GM10248 (cell line): ENCODE data around the gene SH3RF1.

ENCODE experiments used
- CTCF ChIA-PET: fragments of 300-600 bp; sonication (Branson Sonifier 250); formaldehyde crosslinking; extraction: SDS; loops from one replicate; lab custom pipeline; 2021; ENCODE audit warnings: antibody characterized with exemption; lab: Yijun Ruan, JAX
- POLR2A ChIA-PET: fragments of 350-650 bp; sonication (Branson Sonifier 250); formaldehyde crosslinking; extraction: SDS; loops from one replicate; lab custom pipeline; 2020; ENCODE audit warnings: antibody characterized with exemption; lab: Yijun Ruan, JAX
- DNase-seq: peaks from one replicate; pipeline ENCODE4 v3.0.0; 2012; ENCODE audit errors: extremely low spot score
- CTCF ChIP-seq: IDR thresholded peaks from 2 replicates; pipeline ENCODE4 v1.5.1; 2012; ENCODE audit warnings: mild to moderate bottlenecking, low read depth; ENCODE audit errors: extremely low read depth, missing control alignments, control extremely low read depth

SH3RF1 gene

DNA sequence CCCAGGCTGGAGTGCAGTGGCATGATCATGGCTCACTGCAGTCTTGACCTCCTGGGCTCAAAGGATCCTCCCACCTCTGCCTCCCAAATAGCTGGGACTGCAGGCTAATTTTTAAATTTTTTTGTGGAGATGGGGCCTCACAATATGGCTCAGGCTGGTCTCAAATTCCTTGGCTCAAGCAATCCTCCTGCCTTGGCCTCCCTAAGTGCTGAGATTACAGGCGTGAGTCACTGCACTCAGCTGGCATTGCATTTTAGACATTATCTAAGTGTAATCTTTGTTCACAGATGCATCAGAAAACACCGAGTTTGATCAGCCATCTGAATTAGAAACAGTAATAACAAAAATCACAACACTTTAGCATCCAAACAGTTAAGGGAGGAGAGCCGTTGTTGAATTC is 207.3 kb downstream of the SH3RF1 start:
- no peak for DNase-seq
- CTCF ChIA-PET = interaction anchor here (0.9 to 1.6 kb wide), 2 partner anchors 18 to 59 kb away, joined by 3 to 4 read pairs; no protein-coding TSS in a partner anchor
- TF ChIP-seq CTCF = no peak
- POLR2A ChIA-PET = no interaction called here

- no peak for TF ChIP-seq CTCF
- POLR2A ChIA-PET = no interaction called here
- CTCF ChIA-PET = interaction anchor here (1.6 kb wide), 1 partner anchor 17 kb away, joined by 4 read pairs; no protein-coding TSS in a partner anchor
- no peak for DNase-seq
Observed at GRCh38 chr4:169062897-169063244, 207.9 kb downstream of the SH3RF1 start.

GRCh38 chr4:169061386-169061785 is 209.4 kb downstream of the SH3RF1 start:
- DNase-seq = no peak
- CTCF ChIA-PET = interaction anchor here (1.1 to 1.2 kb wide), 2 partner anchors 8 to 9 kb away, joined by 3 to 4 read pairs; no protein-coding TSS in a partner anchor
- POLR2A ChIA-PET = no interaction called here
- TF ChIP-seq CTCF = no peak

GRCh38 chr4:169060391-169061091 is 210.2 kb downstream of the SH3RF1 start:
- CTCF ChIA-PET = interaction anchor here (0.9 kb wide), 1 partner anchor 8 kb away, joined by 3 read pairs; no protein-coding TSS in a partner anchor
- POLR2A ChIA-PET = interaction anchor here (0.5 kb wide), 1 partner anchor 14 kb away, joined by 6 read pairs; no protein-coding TSS in a partner anchor
- TF ChIP-seq CTCF = no peak
- DNase-seq = no peak

GRCh38 chr4:169059306-169060211 is 211.2 kb downstream of the SH3RF1 start:
- ChIA-PET POLR2A (interaction anchor here (0.5 kb wide), 1 partner anchor 15 kb away, joined by 6 read pairs; no protein-coding TSS in a partner anchor), CTCF (interaction anchor here (0.7 to 1.2 kb wide), 3 partner anchors 9 to 22 kb away, joined by 3 read pairs; no protein-coding TSS in a partner anchor)
- TF ChIP-seq CTCF = no peak
- no peak for DNase-seq

- ChIA-PET CTCF (interaction anchor here (0.7 to 0.9 kb wide), 2 partner anchors 11 to 39 kb away, joined by 3 to 4 read pairs; no protein-coding TSS in a partner anchor), POLR2A (interaction anchor here (0.6 kb wide), 1 partner anchor 64 kb away, joined by 4 read pairs; no protein-coding TSS in a partner anchor)
- no peak for DNase-seq
- TF ChIP-seq CTCF = no peak
Observed at GRCh38 chr4:169058312-169058711, 212.4 kb downstream of the SH3RF1 start.
